HUDEP-2 (cell line): ENCODE data around the gene FSTL1.

ENCODE experiments used
- DNase-seq, 76 experiments: peaks; one replicate each; lab custom pipeline; 2025; ENCODE audit not compliant: unreplicated experiment in 76 of 76; lab: John Stamatoyannopoulos, UW

FSTL1 gene, protein sequence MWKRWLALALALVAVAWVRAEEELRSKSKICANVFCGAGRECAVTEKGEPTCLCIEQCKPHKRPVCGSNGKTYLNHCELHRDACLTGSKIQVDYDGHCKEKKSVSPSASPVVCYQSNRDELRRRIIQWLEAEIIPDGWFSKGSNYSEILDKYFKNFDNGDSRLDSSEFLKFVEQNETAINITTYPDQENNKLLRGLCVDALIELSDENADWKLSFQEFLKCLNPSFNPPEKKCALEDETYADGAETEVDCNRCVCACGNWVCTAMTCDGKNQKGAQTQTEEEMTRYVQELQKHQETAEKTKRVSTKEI

DNA sequence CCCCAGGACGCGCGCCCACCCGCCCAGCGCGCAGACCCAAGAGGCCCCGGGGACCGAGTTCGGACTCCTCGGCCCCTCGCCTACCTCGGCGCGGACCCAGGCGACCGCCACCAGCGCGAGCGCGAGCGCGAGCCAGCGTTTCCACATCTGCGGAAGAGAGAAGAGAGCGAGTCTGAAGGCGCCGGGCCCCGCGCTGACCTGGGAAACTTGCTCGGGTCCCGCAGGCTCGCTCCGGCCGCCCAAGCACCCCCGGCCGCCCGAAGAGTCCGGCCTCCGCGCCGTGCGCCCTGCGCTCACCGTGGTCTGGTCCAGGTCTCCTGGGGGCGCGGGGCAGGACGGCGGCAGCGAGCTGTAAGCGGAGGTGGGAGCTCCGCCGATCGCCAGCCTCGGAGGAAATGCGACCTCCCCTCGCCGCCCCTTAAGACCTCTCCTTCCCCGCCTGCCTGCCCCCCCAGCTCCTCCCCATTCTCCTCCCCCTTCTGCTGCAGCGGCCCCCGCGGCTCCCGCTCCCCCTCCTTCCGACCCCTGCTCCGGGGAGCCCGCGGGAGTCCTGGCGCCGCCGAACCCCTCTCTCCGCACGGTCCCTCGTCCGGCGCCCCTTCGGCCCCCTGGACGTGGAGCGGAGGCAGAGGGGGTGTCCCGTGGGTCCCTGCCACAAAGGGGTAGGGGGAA, at the start of gene FSTL1:
FSTL1 (minus strand) TSS at position 393 of the 672 bp plus-strand sequence; CDS start at position 147, 246 bp downstream.
- DNase-seq = no peak

DNA sequence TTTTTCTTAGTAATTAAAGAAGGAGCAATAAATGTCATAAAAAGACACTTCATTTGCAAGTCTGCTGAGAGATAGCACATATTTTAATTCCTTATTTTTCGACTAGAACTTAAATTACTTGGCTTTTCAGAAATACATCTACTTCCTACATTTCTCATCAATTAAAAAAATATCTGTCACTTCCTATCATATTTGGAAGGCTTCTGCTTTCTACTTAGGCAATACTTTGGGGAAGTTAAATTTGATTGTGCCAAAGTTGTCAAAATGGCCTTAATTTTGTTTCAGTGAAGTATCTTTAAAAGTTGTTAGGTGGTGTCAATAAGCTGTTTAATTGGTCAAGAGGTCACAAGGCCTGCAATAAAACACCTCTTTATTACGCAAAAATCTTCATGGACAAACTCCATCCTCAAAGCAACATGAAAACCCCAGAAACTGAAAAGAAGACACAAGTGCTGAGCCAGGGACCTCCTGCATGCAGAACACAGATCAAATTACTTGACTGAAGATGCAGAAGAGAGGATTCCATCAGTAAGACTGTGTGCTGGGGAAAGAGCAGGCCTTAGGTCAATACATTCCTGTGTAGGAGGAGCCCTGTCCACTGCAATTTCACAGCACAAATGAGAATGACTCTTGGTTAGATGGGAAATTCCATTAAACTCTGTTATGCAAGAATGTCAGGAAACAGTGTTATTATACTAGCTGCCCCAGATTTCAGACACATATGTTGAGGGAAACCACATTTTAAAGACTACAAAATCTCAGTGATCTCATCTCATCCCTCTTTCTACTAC, 48.0 kb upstream of the FSTL1 start:
- no peak for DNase-seq

DNA sequence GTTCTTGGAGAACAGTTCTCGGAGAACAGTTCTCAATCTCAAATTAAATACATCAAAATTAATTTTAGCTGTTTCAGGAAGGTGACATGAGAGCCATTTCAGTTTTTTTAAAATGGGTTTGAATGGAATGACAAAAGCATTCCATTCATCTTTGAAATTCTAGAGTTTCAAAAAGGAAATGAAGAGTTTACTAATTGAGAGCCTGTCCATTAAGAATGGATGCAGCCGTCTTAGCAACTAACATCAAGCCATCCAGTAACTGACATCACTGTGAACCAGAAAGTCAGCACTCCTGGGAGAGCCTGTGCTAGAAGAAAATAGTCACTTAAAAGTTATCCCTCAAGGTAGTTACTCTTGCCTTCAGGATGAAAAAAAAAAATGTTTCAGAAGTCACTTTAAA, 47.0 kb upstream of the FSTL1 start:
- DNase-seq = no peak

DNA sequence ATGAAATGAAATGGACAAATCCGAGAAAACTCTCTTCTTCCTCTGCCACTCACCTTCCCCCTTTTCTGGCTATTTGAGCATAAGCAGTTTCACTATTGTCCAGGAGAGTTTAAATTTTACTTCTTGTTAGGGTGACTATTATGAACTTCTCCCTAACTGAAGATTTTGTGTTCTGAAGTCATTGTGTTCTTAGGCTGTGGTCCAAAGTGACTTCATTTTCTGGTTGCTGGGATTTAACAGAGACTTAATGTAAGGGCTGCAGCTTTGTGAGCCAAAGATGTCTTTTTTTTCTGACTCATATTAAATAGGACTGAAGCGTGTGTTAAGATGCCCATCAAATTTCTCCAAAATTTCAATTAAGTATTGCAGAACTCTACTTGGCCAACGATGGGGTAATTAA, 46.5 kb upstream of the FSTL1 start:
- DNase-seq = no peak

DNA sequence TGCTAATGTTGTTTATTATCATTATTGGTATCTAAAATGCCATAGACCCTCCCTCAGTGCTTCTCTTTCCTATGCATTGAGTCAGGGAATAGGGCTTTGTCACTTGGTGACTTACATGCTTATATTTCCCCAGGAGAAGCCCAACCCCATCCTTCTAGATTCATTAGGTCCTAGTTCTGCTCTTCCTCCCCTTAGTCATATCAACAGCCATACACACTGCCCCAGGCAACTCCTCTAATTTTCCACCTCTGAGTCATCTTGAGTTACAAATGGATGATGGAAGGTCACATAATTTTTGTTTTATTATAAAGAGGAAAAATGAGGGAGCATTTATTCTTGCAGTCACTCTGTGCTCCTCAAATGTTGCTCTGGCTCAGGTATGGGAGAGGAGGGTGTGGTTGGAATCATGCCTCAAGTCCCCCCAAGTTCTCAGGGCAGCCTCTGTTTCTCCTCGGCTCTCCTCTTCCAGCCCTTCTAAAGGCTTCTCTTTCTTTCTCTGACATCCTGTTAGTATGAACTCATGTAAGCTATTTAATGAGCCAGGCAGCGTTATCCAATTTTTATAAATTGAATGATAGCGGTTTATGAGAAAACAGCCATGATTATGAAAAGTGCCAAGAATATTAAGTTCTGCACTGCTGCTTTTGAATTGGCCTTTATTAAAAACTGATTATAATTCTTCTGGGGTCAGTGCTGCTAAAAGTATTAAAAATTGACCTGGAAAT, 45.6 kb upstream of the FSTL1 start:
- no peak for DNase-seq

DNA sequence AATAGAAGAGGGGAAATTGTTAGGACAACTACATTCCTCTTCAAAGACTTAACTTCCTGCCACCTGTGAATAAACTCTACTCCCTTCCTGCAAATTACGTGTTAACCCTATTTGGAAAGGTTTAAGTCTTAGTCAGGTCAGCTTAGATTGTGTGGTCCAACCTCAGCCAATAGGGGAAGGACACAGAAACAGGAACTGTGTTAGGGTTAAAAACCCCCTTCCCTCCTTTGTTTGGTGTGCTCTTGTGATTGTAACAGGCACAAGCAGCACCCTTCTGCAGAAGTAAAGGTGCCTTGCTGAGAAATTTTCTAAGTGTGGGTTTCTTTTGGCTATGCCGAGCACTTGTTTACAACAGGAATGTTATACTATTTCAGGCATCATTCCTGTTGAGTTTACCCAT, 45.0 kb upstream of the FSTL1 start:
- DNase-seq = no peak

DNA sequence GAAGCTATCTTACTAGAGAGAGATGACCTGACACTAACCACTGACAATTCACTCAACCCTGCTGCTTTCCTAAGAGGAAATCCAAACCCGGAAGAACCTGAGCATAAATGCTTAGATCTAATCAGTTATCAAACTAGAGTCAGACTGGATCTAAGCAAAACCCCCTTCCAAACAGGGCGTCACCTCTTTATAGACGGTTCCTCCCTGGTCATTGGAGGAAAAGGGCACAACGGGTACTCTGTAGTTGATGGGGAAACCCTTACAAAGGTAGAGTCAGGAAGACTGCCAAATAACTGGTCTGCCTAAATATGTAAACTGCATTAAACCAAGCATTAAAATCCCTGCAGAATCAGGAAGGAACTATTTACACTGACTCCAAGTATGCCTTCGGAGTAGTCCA, 41.3 kb upstream of the FSTL1 start:
- DNase-seq = no peak

DNA sequence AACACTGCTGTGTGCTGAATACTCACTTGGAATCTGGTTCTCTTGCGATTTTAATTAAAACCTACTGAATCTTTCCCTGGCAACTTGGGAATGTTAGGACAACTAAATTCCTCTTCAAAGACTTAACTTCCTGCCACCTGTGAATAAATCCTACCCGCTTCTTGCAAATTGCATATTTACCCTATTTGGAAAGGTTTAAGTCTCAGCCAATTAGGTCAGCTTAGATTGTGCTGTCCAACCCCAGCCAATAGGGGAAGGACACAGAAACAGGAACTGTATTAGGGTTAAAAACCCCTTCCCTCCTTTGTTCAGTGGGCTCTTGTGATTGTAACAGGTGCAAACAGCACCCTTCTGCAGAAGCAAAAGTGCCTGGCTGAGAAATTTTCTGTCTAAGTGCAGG, 38.6 kb upstream of the FSTL1 start:
- no peak for DNase-seq

DNA sequence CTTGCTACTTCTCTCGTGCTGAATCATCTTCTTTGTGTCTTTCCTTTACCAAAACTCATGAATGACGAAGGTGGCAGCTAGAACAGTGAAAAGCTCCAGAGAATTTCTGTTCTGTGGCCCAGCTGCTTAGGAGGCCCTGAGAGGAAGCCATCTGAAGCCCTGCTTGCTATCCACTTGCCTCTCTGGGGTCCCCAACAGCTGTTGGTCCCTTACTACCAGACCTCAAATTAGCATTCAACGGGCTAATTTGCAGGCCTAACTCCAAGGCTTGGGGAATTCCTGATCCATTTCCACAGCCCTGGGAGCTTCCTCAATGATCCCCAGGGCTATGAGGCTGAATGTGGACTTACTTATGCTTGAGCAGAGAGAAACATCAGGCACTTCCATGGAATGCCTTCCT, 37.5 kb upstream of the FSTL1 start:
- no peak for DNase-seq

DNA sequence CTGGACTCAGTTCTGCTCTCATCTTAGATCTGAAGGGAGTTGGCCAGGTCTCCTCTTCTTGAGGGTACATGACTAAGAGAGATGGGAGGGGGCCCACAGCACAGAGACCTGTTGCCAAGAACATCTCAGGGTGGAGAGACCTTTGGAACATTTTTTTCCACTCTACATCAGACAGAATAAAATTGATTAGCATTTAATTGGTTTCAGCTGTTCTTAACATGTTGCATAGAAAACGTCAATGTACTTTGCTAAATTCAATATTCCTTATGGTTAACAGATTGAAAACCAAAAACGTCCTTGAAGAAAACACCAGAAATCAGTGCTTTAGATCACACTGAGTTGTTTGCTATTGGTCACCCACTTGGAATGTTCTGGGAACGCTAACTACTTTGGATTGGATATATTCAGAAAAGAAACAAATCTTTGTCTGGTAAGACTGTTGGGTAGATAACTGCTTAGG, 36.4 kb upstream of the FSTL1 start:
- DNase-seq = no peak

DNA sequence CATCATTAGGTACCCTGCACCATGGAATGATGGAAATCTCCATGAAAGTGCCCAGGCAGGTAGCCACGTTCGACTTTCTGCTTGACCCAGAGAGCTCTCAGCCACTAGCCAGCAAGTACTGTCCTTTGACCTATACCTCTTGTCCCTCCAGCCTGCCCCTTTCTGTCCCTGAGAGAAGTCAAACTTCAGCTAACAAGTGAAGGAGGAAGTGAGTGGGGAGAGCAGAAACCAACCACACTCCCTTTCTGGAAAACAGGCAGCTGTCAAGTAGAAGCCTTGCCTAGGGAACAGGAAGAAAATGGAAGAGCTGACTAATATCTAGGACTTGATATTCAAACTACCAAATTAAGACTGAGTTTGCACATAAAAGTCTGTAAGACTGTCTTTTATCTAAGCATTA, 30.3 kb upstream of the FSTL1 start:
- DNase-seq = no peak

DNA sequence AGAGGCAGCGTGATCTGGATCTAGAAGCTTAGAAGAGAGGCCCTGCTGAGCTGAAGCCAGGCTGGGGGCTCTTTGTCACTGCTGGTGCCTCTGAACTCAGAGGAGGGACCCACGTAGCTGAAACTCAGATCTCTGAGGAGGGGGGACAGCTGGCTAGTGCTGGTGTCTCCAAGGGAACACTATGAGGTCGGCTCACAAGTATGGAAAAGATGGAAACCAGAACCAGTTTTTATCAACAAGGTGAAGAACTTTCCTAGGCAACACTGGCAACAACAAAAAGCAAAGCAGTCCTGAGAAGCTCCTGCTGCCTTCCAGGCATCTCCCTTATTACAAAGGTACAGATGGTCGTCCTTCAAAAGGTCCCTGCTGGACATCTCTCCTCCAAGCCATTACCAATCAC, 27.0 kb upstream of the FSTL1 start:
- DNase-seq = no peak

DNA sequence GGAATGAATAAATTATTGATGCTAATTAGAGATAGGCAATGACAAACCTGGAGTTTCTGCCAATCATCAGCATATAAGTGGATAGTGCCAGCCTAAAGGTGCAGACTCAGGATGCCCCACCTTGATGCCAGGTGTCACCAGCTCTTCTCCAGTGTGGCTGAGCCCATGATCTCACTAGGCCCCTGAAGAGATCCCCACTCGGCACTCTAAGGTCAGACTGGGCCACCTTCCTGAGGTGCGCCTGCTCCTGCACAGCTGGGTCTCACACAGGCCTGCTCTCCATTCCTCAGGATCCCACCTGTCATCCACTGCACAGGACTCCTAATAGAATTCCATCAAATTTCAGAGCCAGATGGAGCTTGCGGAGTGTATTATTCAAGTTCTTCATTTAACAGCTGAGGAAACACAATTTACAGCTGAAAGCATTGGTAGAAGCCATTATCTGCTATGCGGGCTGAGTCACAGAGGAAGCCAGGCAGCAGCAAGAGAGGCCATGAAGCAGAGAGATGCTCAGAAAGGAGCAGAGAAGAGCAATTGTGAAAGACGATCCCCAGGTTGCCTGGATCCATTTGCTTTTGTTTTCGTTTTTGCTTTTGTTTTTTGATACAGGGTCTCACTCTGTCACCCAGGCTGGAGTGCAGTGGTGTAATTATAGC, 25.1 kb upstream of the FSTL1 start:
- no peak for DNase-seq

DNA sequence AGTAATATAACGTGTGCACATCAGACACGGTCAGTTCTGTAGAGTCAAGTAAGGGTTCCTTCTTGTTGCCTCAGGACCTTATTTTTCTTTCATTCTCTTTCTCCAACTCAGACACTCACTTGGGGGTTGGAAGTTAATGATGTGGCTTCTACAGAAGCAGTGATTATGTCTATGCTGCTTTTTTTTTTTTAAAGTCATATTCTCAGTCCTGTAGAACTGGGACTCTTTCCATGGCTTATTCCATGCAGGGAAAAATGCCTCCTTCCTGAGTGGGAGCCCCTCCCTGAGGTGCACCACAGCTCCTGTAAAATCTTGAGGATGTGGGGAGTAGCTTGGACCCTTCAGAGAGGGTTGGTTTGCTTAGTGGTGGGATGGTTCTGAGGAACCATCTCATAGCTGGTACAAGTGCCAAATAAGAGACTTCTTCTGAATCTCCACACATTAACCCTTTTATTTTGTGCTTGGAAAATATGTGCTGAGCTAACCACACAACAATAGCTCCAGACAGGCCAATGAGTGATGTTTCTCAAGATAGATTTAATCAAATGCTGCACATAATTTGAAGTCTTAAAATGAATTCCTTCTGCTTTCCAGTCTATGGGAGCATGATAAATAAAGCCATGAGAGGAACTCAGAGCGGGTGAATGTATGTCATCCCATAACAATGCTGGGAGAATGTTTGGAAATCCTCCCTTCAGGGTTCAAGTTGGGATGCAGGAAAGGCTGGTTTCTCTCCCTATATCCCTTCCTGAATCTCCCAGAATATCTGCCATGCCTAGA, 23.3 kb upstream of the FSTL1 start:
- DNase-seq = no peak

DNA sequence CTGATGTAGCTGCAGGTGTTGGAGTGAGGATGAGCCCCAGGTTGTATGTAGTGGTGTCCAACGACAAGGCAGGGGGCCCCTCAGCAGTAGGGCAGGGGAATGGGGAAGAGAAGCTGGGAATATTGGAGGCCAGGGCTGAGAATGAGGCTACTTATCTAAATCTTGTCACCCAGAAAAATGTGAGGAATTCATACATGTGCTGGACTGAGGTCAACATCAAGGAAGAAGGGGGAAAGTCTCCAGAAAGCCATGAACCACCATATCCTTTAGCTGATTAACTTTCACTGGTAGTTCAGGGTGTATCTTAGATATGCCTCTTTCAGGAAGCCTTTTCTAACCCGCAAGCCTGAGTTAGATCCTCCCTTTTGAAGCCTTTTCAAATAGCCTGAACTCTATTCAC, 22.6 kb upstream of the FSTL1 start:
- no peak for DNase-seq

DNA sequence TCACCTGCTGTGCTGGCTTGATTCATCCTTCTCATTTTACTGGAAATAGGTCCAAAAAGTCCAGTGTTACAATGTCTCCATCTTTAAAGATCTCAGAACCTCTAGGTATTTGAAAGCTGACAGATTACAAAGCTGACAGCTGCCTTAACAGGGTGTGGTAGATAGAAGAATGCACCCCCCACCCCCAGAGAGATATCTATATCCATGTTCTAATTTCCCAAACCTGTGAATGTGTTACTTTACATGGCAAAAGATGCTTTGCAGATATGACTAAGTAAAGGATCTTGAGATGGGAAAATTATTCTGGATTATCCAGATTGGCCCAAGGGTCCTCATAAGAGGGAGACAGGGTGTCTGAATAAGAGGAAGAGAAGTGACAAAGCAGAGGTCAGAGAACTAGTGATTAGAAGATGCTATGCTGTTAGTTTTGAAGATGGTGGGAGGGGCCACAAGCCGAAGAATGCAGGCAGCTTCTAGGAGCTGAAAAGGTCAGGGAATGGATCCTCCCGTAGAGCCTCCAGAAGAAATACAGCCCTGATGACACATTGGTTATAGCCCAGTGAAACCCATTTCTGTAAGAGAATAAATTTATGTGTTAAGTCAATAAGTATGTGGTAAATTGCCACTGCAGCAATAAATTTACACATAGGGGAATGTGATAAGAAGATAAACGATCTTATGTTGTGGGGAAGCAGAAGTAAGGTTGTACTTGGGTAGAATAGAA, 21.5 kb upstream of the FSTL1 start:
- DNase-seq = no peak

DNA sequence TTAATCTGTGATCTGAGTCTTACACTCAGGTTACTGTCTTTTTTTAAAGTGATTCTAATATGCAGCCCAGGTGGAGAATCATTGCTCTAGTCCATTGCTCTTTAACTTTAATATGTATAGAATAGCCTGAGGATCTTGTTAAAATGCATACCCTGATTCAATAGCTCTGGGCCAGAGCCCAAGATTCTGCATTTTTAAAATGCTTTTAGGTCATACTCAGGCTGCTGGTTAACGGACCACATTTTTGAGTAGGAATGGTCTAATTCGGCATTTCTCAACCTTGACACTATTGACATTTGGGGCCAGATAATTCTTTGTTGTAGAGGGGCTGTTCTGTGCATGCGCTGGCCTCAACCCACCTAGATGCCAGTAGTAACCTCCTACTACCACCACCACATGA, 20.9 kb upstream of the FSTL1 start:
- no peak for DNase-seq

DNA sequence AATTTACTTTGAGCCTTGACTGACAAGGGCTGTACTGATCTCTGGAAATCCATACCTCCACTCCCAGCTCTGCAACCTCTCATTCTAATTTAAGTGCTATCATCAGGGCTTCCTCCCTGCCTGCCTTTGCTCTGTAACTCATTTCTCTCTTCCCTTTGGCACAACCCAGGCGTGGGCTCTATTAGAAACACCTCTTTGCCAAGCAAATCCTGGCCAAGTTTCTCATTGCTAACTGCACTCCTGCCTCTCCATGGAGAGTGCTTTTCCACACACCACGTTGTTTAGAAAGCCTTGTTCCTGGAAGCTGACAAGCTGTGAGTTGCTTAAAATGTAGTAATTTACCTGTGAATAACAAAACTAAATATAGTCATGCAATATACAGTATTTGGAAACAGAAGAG, 20.1 kb upstream of the FSTL1 start:
- DNase-seq = no peak

DNA sequence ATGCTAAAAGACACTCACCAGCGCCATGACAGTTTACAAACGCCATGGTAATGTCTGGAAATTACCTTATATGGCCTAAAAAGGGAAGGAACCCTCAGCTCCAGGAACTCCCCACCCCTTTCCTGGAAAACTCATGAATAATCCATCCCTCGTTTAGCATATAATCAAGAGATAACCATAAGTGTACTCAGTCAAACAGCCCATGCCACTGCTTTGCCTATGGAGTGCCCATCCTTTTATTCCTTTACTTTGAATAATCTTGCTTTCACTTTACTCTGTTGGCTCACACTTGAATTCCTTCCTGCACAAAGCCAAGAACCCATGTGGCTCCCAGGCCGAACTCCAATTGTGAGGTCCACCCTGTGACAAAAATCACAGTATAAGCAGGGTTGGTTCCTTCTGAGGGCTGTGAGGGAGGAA, 19.1 kb upstream of the FSTL1 start:
- no peak for DNase-seq
